GM12865 (cell line): ENCODE data around the gene STAMBPL1.

Source experiments
- DNase-seq: peaks from one replicate; pipeline ENCODE4 v3.0.0; 2010; ENCODE audit warnings: low read depth
- H3K4me3 ChIP-seq: 2 replicates; pipeline ENCODE4 v1.5.1; 2011; ENCODE audit warnings: mild to moderate bottlenecking, low read depth, low read length, control low read depth
- TF ChIP-seq, protein P1 (sequence below): IDR thresholded peaks from 2 replicates; pipeline ENCODE4 v1.5.1; 2011; ENCODE audit warnings: low read length, control low read depth, low read depth, inconsistent platforms; ENCODE audit not compliant: insufficient read depth; ENCODE audit errors: missing control alignments

STAMBPL1 gene

DNA sequence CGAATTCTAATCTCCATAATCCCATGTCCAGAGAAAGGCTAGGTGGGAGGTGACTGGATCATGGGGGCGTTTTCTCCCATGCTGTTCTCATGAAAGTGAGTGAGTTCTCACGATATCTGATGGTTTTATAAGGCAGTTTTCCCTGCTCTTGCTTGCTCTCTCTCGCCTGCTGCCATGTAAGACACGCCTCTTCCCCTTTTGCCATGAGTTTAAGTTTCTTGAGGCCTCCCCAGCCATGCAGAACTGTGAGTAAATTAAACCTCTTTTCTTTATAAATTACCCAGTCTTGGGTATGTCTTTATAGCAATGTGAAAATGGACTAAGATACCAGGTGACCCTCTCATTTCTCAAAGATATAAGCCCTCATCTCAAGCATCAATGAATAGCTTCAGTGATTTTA lies 73.6 kb downstream of the STAMBPL1 start:
- H3K4me3 ChIP-seq: no peak overlapping the region
- no peak for DNase-seq
- TF ChIP-seq, protein P1, sequence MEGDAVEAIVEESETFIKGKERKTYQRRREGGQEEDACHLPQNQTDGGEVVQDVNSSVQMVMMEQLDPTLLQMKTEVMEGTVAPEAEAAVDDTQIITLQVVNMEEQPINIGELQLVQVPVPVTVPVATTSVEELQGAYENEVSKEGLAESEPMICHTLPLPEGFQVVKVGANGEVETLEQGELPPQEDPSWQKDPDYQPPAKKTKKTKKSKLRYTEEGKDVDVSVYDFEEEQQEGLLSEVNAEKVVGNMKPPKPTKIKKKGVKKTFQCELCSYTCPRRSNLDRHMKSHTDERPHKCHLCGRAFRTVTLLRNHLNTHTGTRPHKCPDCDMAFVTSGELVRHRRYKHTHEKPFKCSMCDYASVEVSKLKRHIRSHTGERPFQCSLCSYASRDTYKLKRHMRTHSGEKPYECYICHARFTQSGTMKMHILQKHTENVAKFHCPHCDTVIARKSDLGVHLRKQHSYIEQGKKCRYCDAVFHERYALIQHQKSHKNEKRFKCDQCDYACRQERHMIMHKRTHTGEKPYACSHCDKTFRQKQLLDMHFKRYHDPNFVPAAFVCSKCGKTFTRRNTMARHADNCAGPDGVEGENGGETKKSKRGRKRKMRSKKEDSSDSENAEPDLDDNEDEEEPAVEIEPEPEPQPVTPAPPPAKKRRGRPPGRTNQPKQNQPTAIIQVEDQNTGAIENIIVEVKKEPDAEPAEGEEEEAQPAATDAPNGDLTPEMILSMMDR: no peak

GRCh38 chr10:88954458-88955083 lies 74.5 kb downstream of the STAMBPL1 start:
- TF ChIP-seq, protein P1: no peak
- no peak overlapping the region for H3K4me3 ChIP-seq
- no peak for DNase-seq

DNA sequence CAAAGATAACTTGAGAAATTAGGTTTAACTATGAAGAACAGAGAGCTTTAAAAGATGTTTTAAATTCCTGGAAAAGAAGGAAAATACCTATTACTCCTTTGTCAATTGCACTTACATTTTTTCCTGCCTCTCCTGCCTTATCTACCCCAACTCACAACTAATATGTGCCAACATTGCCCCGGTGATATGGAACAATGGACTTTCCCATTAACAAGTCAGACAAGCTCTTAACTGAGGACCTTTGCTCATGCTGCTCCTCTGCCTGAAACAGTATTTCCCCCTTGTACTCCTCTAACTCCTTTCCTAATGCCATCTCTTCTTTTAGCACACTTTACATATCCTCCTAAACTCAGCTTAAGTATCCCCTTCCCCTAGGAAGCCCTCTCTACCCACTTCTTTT lies 77.3 kb downstream of the STAMBPL1 start:
- TF ChIP-seq, protein P1: no peak
- DNase-seq: no peak
- H3K4me3 ChIP-seq: no peak overlapping the region

DNA sequence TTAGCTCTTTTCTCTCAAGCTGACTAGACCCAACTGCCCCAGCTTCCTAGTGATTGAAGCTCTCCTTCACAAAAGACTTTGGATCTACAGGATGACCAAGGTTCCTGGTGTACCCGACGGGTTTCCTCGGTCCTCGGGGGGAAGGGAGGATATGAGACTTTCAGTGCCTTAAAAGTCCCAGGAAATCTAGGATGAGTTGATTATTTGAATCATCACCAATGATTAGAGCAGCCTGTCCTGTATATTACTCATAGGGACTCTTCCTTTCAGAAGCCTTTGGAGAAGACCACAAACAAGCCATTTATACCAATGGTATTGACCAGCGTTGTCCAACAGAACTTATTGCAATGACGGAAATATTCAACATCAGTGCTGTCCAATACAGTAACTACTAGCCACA lies 78.7 kb downstream of the STAMBPL1 start:
- no peak overlapping the region for H3K4me3 ChIP-seq
- TF ChIP-seq, protein P1: no peak
- no peak for DNase-seq

DNA sequence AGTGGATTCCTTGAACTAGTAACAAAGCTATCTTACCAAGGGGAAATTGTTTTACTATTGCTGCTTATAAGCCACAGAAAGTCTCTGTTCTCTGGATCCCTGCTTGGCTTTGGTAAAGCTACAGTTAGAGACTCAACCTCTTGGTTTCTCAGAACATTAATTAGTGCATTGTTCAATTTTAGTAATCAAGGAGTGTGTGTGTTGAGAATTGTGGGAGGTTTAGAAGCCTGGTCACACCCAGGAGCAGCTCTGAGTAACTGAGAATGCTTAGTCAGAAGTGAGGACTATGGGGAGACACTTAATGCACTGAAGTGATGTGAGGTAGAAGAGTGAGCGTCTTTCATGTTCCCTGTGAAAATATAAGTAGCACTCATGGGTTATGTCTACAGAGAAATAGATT lies 80.8 kb downstream of the STAMBPL1 start:
- H3K4me3 ChIP-seq: no peak overlapping the region
- no peak for DNase-seq
- TF ChIP-seq, protein P1: no peak

DNA sequence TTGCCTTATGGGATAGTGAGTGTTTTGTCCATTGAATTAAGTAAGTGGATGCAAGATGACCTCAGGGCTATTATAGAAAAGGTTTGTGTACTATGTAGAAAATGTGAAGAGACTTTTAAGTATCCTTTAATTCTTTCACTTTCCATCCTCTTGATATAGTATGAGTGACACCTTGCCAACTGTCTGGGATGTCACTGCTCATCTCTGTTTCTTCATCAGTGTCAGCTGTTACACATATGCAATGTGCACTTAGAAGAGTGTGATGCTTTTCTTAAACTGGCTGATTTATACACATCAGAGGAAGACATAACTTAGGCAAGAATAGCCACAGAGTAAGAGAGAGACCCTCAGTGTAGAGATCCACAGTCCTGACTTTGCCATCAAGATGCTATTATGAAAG lies 81.2 kb downstream of the STAMBPL1 start:
- no peak overlapping the region for H3K4me3 ChIP-seq
- TF ChIP-seq, protein P1: no peak
- no peak for DNase-seq

GRCh38 chr10:88962336-88962735 lies 82.3 kb downstream of the STAMBPL1 start:
- no peak for DNase-seq
- H3K4me3 ChIP-seq: no peak overlapping the region
- TF ChIP-seq, protein P1: no peak
